ENCODE measurements around the gene RAMAC.
A peak's percentile ranks its signal among the peaks of the same experiment; 100 is the strongest.
"Not testable (repeated sequence)": the region's sequence is repeated elsewhere in the genome, so short reads cannot be mapped to it uniquely, and the experiment has no call there.

RAMAC gene

GRCh38 chr15:82968066-82968465, 17.9 kb upstream of the RAMAC start:
- DNase-seq (ENCODE audit: low read depth) = no peak

- DNase-seq (ENCODE audit: low read depth) = no peak
Measured at GRCh38 chr15:82969353-82969752, 16.7 kb upstream of the RAMAC start.

- DNase-seq (ENCODE audit: low read depth) = no peak
Measured at GRCh38 chr15:82970078-82970686, 15.8 kb upstream of the RAMAC start.

- no peak for DNase-seq (ENCODE audit: low read depth)
Measured at GRCh38 chr15:82970696-82971095, 15.3 kb upstream of the RAMAC start.

- DNase-seq (ENCODE audit: low read depth) = no peak
Measured at GRCh38 chr15:82971218-82971984, 14.6 kb upstream of the RAMAC start.

- no peak for DNase-seq (ENCODE audit: low read depth)
Measured at GRCh38 chr15:82972990-82973389, 13.0 kb upstream of the RAMAC start.

- no peak for DNase-seq (ENCODE audit: low read depth)
Measured at GRCh38 chr15:82977076-82977475, 8.9 kb upstream of the RAMAC start.

GRCh38 chr15:82978438-82978837, 7.6 kb upstream of the RAMAC start:
- no peak for DNase-seq (ENCODE audit: low read depth)

- DNase-seq (ENCODE audit: low read depth) = no peak
Measured at GRCh38 chr15:82979726-82980125, 6.3 kb upstream of the RAMAC start.

GRCh38 chr15:82980981-82981380, 5.0 kb upstream of the RAMAC start:
- DNase-seq (ENCODE audit: low read depth) = no peak

GRCh38 chr15:82986442-82986780, 401 bp downstream of the RAMAC start:
- DNase-seq (ENCODE audit: low read depth) = no peak

- DNase-seq (ENCODE audit: low read depth) = no peak
Measured at GRCh38 chr15:82992436-82992998, 6.5 kb downstream of the RAMAC start.

GRCh38 chr15:82993144-82993543, 7.1 kb downstream of the RAMAC start:
- no peak for DNase-seq (ENCODE audit: low read depth)

GRCh38 chr15:82995076-82995475, 9.1 kb downstream of the RAMAC start:
- no peak for DNase-seq (ENCODE audit: low read depth)

GRCh38 chr15:82995938-82996337, 9.9 kb downstream of the RAMAC start:
- no peak for DNase-seq (ENCODE audit: low read depth)

- no peak for DNase-seq (ENCODE audit: low read depth)
Measured at GRCh38 chr15:82999426-82999825, 13.4 kb downstream of the RAMAC start.

GRCh38 chr15:82999905-83000671, 14.1 kb downstream of the RAMAC start:
- DNase-seq (ENCODE audit: low read depth) = no peak

GRCh38 chr15:83000672-83001031, 14.6 kb downstream of the RAMAC start:
- not testable (repeated sequence) for DNase-seq (ENCODE audit: low read depth)

GRCh38 chr15:83010709-83011270, 24.8 kb downstream of the RAMAC start:
- peak; percentile 79 for DNase-seq (ENCODE audit: low read depth)

- DNase-seq (ENCODE audit: low read depth) = peak; percentile 82
Measured at GRCh38 chr15:83011271-83012075, 25.5 kb downstream of the RAMAC start, which contains the start of gene C15orf40. Gene C15orf40, minus strand, starts transcription at chr15:83011639. Its CDS starts 32 bp downstream, at chr15:83011607.

- no peak for DNase-seq (ENCODE audit: low read depth)
Measured at GRCh38 chr15:83012076-83012426, 26.0 kb downstream of the RAMAC start.

GRCh38 chr15:83012636-83013035, 26.6 kb downstream of the RAMAC start:
- no peak for DNase-seq (ENCODE audit: low read depth)

Data from activated T-cell treated with anti-CD3 and anti-CD28 coated beads for 24 hours (primary cell).